H9 (cell line): Measurements from ENCODE around the gene CXCL8. TPM values are rescaled to one million over a fixed set of nuclear protein-coding genes. Genes with fewer than 3 reads are reported as not detected.

ENCODE experiments used
- DNase-seq: peaks from one replicate; pipeline ENCODE4 v3.0.0-alpha.2; 2017
- H2AFZ ChIP-seq: one replicate; pipeline ENCODE4 v1.6.1; 2013; ENCODE audit warnings: mild to moderate bottlenecking, low read length, control low read depth, moderate library complexity
- H2AK5ac ChIP-seq: 2 replicates; pipeline ENCODE4 v1.6.1; 2013; ENCODE audit warnings: low read length, control low read depth, mixed read lengths; ENCODE audit not compliant: insufficient read length
- H2BK120ac ChIP-seq: one replicate; pipeline ENCODE4 v1.6.1; 2013; ENCODE audit warnings: low read depth, mild to moderate bottlenecking, low read length, control low read depth, inconsistent platforms; ENCODE audit not compliant: poor library complexity, severe bottlenecking
- H2BK12ac ChIP-seq: 2 replicates; pipeline ENCODE4 v1.6.1; 2013; ENCODE audit warnings: low read length, control low read depth, mixed read lengths, low read depth; ENCODE audit not compliant: insufficient read length
- H2BK15ac ChIP-seq: 2 replicates; pipeline ENCODE4 v1.6.1; 2013; ENCODE audit warnings: low read depth, low read length, control low read depth
- H2BK20ac ChIP-seq: one replicate; pipeline ENCODE4 v1.6.1; 2013; ENCODE audit warnings: low read depth, mild to moderate bottlenecking, low read length, control low read depth, inconsistent platforms; ENCODE audit not compliant: poor library complexity, severe bottlenecking
- H2BK5ac ChIP-seq: 2 replicates; pipeline ENCODE4 v1.6.1; 2013; ENCODE audit warnings: low read length, control low read depth, mixed read lengths; ENCODE audit not compliant: insufficient read length
- H3K14ac ChIP-seq: 2 replicates; pipeline ENCODE4 v1.6.1; 2013; ENCODE audit warnings: low read length, control low read depth; ENCODE audit not compliant: insufficient read depth
- H3K18ac ChIP-seq: 2 replicates; pipeline ENCODE4 v1.6.1; 2013; ENCODE audit warnings: low read depth, mild to moderate bottlenecking, mixed read lengths, low read length, control low read depth; ENCODE audit not compliant: insufficient read length
- H3K23ac ChIP-seq: 2 replicates; pipeline ENCODE4 v1.6.1; 2013; ENCODE audit warnings: low read length, control low read depth, mixed read lengths, low read depth; ENCODE audit not compliant: insufficient read length
- H3K23me2 ChIP-seq: 2 replicates; pipeline ENCODE4 v1.6.1; 2013; ENCODE audit warnings: low read depth, mild to moderate bottlenecking, mixed read lengths, low read length, control low read depth; ENCODE audit not compliant: insufficient read length, poor library complexity, severe bottlenecking
- H3K27ac ChIP-seq: 2 replicates; pipeline ENCODE4 v1.5.1; 2013; ENCODE audit warnings: low read length, control low read depth, mixed read lengths, low read depth; ENCODE audit not compliant: insufficient read length
- H3K27me3 ChIP-seq: 2 replicates; pipeline ENCODE4 v1.6.1; 2013; ENCODE audit warnings: low read length, control low read depth, inconsistent platforms; ENCODE audit not compliant: insufficient read depth
- H3K4ac ChIP-seq: 2 replicates; pipeline ENCODE4 v1.6.1; 2013; ENCODE audit warnings: low read depth, mild to moderate bottlenecking, control low read depth, inconsistent platforms, low read length, moderate library complexity
- H3K4me1 ChIP-seq: 2 replicates; pipeline ENCODE4 v1.6.1; 2013; ENCODE audit warnings: low read length, control low read depth, inconsistent platforms; ENCODE audit not compliant: insufficient read depth
- H3K4me2 ChIP-seq: 2 replicates; pipeline ENCODE4 v1.6.1; 2013; ENCODE audit warnings: low read length, control low read depth, mixed read lengths; ENCODE audit not compliant: insufficient read length, insufficient read depth
- H3K56ac ChIP-seq: 2 replicates; pipeline ENCODE4 v1.6.1; 2013; ENCODE audit warnings: low read depth, mild to moderate bottlenecking, mixed read lengths, low read length, control low read depth; ENCODE audit not compliant: insufficient read length
- H3K79me1 ChIP-seq: 2 replicates; pipeline ENCODE4 v1.6.1; 2013; ENCODE audit warnings: low read depth, mild to moderate bottlenecking, moderate library complexity, low read length, control low read depth, inconsistent platforms; ENCODE audit not compliant: insufficient read depth, poor library complexity, severe bottlenecking
- H3K79me2 ChIP-seq: 2 replicates; pipeline ENCODE4 v1.6.1; 2013; ENCODE audit warnings: low read length, control low read depth, inconsistent platforms; ENCODE audit not compliant: insufficient read depth
- H3K9ac ChIP-seq: 2 replicates; pipeline ENCODE4 v1.6.1; 2013; ENCODE audit warnings: low read length, control low read depth, mixed read lengths; ENCODE audit not compliant: insufficient read length; ENCODE audit errors: extremely low read depth
- H3K9me3 ChIP-seq: one replicate; pipeline ENCODE4 v1.6.1; 2013; ENCODE audit warnings: low read depth, low read length, inconsistent platforms; ENCODE audit not compliant: control insufficient read depth
- H3T11ph ChIP-seq: one replicate; pipeline ENCODE4 v1.6.1; 2013; ENCODE audit warnings: mild to moderate bottlenecking, low read length, control low read depth, inconsistent platforms
- H4K20me1 ChIP-seq: one replicate; pipeline ENCODE4 v1.6.1; 2013; ENCODE audit not compliant: control insufficient read depth, insufficient read length, insufficient read depth
- H4K5ac ChIP-seq: 2 replicates; pipeline ENCODE4 v1.6.1; 2013; ENCODE audit warnings: low read depth, mild to moderate bottlenecking, mixed read lengths, low read length, control low read depth; ENCODE audit not compliant: insufficient read length
- H4K8ac ChIP-seq: replicated peaks from 2 replicates; pipeline ENCODE4 v1.6.1; 2013; ENCODE audit warnings: low read length, control low read depth, mixed read lengths, low read depth; ENCODE audit not compliant: insufficient read length
- H4K91ac ChIP-seq: 2 replicates; pipeline ENCODE4 v1.6.1; 2013; ENCODE audit warnings: low read depth, mild to moderate bottlenecking, moderate library complexity, mixed read lengths, low read length, control low read depth; ENCODE audit not compliant: insufficient read length
- H3K27ac Mint-ChIP-seq, 3 experiments: 2 replicates in 2 of 3; 3 replicates in 1 of 3; pipeline ENCODE4 v1.8.0; 2020 to 2021; ENCODE audit warnings: mixed read lengths in 3 of 3, mild to moderate bottlenecking in 1 of 3, moderate library complexity in 1 of 3
- H3K27me3 Mint-ChIP-seq: 2 replicates; pipeline ENCODE4 v1.8.0; 2021; ENCODE audit warnings: low read depth, mild to moderate bottlenecking, moderate library complexity, mixed read lengths
- H3K36me3 Mint-ChIP-seq, 3 experiments: 2 replicates in 2 of 3; 3 replicates in 1 of 3; pipeline ENCODE4 v1.8.0; 2020 to 2021; ENCODE audit warnings: low read depth in 3 of 3, mixed read lengths in 3 of 3; ENCODE audit not compliant: insufficient read depth in 1 of 3
- H3K4me1 Mint-ChIP-seq, 2 experiments: 2 replicates each; pipeline ENCODE4 v1.8.0; 2020; ENCODE audit warnings: mixed read lengths in 2 of 2
- H3K4me3 Mint-ChIP-seq, 2 experiments: 2 replicates in 1 of 2; 3 replicates in 1 of 2; pipeline ENCODE4 v1.8.0; 2020 to 2021; ENCODE audit warnings: mild to moderate bottlenecking in 2 of 2, mixed read lengths in 2 of 2, moderate library complexity in 1 of 2
- H3K9me3 Mint-ChIP-seq, 2 experiments: 2 replicates in 1 of 2; 3 replicates in 1 of 2; pipeline ENCODE4 v1.8.0; 2020; ENCODE audit warnings: mild to moderate bottlenecking in 2 of 2, mixed read lengths in 2 of 2, moderate library complexity in 1 of 2
- WGBS: extraction: QIAGEN DNeasy Blood & Tissue Kit; methylation state at CpG from one replicate; pipeline ENCODE4 v1.1.7; 2013; ENCODE audit warnings: missing lambda C conversion rate, low lambda C conversion rate, mixed read lengths; ENCODE audit not compliant: insufficient read length; ENCODE audit errors: extremely low coverage; 5-methylcytosine and 5-hydroxymethylcytosine counted together
- total RNA-seq: library from RNA; stranded (reverse); gene quantifications from 2 replicates; pipeline ENCODE4 v1.2.1, GENCODE V29; 2021
- TF ChIP-seq, protein P1 (sequence below): fragments of 200-600 bp; sonication (generic); conservative IDR thresholded peaks from 3 replicates; pipeline ENCODE4 v1.8.0; 2021; ENCODE audit warnings: antibody characterized with exemption, mild to moderate bottlenecking

The CXCL8 gene
- total RNA-seq, 1 experiment from 2014 or later: not detected

DNA sequence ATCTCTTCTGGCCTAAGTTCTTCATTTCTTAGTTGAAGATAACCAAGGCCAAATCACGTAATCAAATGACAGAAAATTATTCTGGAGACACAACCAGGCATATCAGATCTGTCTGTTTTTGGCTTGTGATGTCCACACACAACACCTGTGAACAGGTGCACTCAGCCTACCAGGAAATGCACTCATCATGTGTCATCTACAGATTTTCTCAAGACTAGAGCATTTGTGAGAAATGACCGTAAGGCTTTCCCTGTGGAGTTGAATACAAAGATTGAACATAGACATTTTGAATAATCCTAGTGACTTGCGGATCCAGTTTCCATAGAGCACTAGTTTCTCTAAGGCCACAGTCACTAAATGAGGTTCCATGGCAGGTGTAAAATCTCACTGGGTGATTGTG, 26.7 kb upstream of the CXCL8 start:
- Histone ChIP-seq H3K9me3 (no peaks in the 10 kb centered on the region), H3K79me2 (no peaks in the 10 kb centered on the region), H2AK5ac (no peak overlapping the region), H3K18ac (no peak overlapping the region), H2BK5ac (no peak overlapping the region), H4K8ac (no peak overlapping the region), H4K5ac (no peak overlapping the region), H3K56ac (no peak overlapping the region), H2AFZ (no peak overlapping the region), H3K9ac (no peak overlapping the region), H3K4ac (no peak overlapping the region), H3K14ac (no peak overlapping the region), H3K4me1 (0 out of 2 replicates have a peak, but pooled peaks cover 2% of the 10 kb centered on the region), H3K27me3 (no peaks in the 10 kb centered on the region), H3K79me1 (no peaks in the 10 kb centered on the region), H3K23ac (no peak overlapping the region), H3K23me2 (no peaks in the 10 kb centered on the region), H2BK15ac (no peak overlapping the region), H2BK120ac (no peak overlapping the region), H2BK20ac (no peak overlapping the region), H3K4me2 (no peak overlapping the region), H4K91ac (no peak overlapping the region), H3K27ac (no peak overlapping the region), H4K20me1 (no peaks in the 10 kb centered on the region), H3T11ph (no peak overlapping the region), H2BK12ac (no peak overlapping the region)
- H3K27ac Mint-ChIP-seq: no peak overlapping the region
- DNase-seq: no peak
- H3K9me3 Mint-ChIP-seq: no peaks in the 10 kb centered on the region
- H3K4me1 Mint-ChIP-seq: no peaks in the 10 kb centered on the region
- no CpG with 5 or more reads among the region's 3 CpGs for WGBS
- no peak overlapping the region for H3K4me3 Mint-ChIP-seq
- H3K36me3 Mint-ChIP-seq: no peaks in the 10 kb centered on the region
- H3K27me3 Mint-ChIP-seq: no peaks in the 10 kb centered on the region
- TF ChIP-seq, protein P1, sequence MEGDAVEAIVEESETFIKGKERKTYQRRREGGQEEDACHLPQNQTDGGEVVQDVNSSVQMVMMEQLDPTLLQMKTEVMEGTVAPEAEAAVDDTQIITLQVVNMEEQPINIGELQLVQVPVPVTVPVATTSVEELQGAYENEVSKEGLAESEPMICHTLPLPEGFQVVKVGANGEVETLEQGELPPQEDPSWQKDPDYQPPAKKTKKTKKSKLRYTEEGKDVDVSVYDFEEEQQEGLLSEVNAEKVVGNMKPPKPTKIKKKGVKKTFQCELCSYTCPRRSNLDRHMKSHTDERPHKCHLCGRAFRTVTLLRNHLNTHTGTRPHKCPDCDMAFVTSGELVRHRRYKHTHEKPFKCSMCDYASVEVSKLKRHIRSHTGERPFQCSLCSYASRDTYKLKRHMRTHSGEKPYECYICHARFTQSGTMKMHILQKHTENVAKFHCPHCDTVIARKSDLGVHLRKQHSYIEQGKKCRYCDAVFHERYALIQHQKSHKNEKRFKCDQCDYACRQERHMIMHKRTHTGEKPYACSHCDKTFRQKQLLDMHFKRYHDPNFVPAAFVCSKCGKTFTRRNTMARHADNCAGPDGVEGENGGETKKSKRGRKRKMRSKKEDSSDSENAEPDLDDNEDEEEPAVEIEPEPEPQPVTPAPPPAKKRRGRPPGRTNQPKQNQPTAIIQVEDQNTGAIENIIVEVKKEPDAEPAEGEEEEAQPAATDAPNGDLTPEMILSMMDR: no peak
